ENCODE data around the gene GREB1. TPM values are rescaled to one million over a fixed set of nuclear protein-coding genes. Genes with fewer than 3 reads are reported as not detected.

Gene GREB1
- total and polyA plus RNA-seq, 2 donors (not counting 1 experiment from before 2014, with no cell fraction given), result 0.04 to 0.39 TPM

DNA sequence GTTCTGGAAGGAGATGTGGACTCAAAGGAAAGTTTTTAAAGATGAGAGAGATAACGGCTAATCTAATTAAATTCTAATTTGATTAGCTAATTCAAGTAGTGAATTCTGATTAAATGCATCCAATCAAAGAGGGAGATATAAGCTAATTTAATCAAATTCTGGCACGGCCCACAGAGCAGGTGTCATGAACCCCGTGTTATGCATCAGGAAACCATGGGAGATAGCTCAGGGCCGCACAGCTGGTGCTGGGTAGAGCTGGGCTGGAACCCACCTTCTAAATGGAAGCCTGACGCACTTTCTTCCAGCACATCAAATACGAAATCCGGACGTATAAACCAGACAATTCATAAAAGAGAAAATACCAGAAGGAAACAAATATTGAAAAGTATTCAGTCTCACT is 57.2 kb downstream of the GREB1 start:
- H4K20me1 ChIP-seq (ENCODE audit: control insufficient read depth, insufficient read depth, low read length, poor library complexity, severe bottlenecking), result no peaks in the 10 kb centered on the region
- H3K9ac ChIP-seq (ENCODE audit: low read length), result no peak overlapping the region
- DNase-seq (no peak), ATAC-seq (ENCODE audit: low read depth) (no peak)
- intact Hi-C loops (cut with micrococcal nuclease), result no loop called here
- Mint-ChIP-seq H3K4me1 (no peaks in the 10 kb centered on the region), H3K27ac (no peak overlapping the region), H3K27me3 (peaks cover 7% of the 10 kb centered on the region), H3K9me3 (ENCODE audit: insufficient read depth) (no peaks in the 10 kb centered on the region), H3K4me3 (no peak overlapping the region)
- H3K27ac ChIP-seq (ENCODE audit: low read length in 2 of 2), result no peak overlapping the region
- POLR2A ChIA-PET, result no interaction called here
- H2AFZ ChIP-seq (ENCODE audit: insufficient read depth, low read depth, low read length, poor library complexity, severe bottlenecking), result no peak overlapping the region
- no peaks in the 10 kb centered on the region for H3K79me2 ChIP-seq (ENCODE audit: control insufficient read depth, insufficient read depth, low read length)
- H3K36me3 ChIP-seq (replicated peaks in 1 of 2; ENCODE audit: control extremely low read depth in 1 of 2, control insufficient read depth in 1 of 2, extremely low read depth in 1 of 2, insufficient read depth in 2 of 2, low read length in 1 of 2), result no peaks in the 10 kb centered on the region
- CTCF ChIA-PET, result interaction anchor here (1.1 to 1.5 kb wide), 2 partner anchors 8 to 1416 kb away, joined by 3 to 7 read pairs; no protein-coding TSS in a partner anchor
- no peak overlapping the region for H3K4me3 ChIP-seq (ENCODE audit: control extremely low read depth in 1 of 5, extremely low read depth in 1 of 5, insufficient read depth in 1 of 5, low read depth in 2 of 5, low read length in 4 of 5)
- H3K27me3 ChIP-seq (replicated peaks in 1 of 4; ENCODE audit: control extremely low read depth in 1 of 4, control insufficient read depth in 3 of 4, insufficient read depth in 4 of 4, low read length in 3 of 4), result peaks cover 0 to 3% (median 0%) of the 10 kb centered on the region in 4 experiments
- H3K4me2 ChIP-seq (replicated peaks; ENCODE audit: low read depth, low read length, poor library complexity, severe bottlenecking), result no peak overlapping the region
- no peaks in the 10 kb centered on the region for H3K4me1 ChIP-seq (ENCODE audit: control insufficient read depth in 2 of 2, insufficient read depth in 2 of 2, low read length in 2 of 2)
- no peak for TF ChIP-seq EZH2 (IDR thresholded peaks at IDR 0.05; ENCODE audit: borderline replicate concordance, insufficient read depth, low read depth, low read length, poor library complexity, severe bottlenecking)
- TF ChIP-seq, protein P1, sequence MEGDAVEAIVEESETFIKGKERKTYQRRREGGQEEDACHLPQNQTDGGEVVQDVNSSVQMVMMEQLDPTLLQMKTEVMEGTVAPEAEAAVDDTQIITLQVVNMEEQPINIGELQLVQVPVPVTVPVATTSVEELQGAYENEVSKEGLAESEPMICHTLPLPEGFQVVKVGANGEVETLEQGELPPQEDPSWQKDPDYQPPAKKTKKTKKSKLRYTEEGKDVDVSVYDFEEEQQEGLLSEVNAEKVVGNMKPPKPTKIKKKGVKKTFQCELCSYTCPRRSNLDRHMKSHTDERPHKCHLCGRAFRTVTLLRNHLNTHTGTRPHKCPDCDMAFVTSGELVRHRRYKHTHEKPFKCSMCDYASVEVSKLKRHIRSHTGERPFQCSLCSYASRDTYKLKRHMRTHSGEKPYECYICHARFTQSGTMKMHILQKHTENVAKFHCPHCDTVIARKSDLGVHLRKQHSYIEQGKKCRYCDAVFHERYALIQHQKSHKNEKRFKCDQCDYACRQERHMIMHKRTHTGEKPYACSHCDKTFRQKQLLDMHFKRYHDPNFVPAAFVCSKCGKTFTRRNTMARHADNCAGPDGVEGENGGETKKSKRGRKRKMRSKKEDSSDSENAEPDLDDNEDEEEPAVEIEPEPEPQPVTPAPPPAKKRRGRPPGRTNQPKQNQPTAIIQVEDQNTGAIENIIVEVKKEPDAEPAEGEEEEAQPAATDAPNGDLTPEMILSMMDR (IDR thresholded peaks at IDR 0.05), result no peak
- WGBS (ENCODE audit: insufficient coverage), result 86% methylated on average over 3 of the region's 8 CpGs
- no peaks in the 10 kb centered on the region for H3K9me3 ChIP-seq (ENCODE audit: control extremely low read depth in 1 of 3, control insufficient read depth in 2 of 3, insufficient read depth in 1 of 3, low read length in 2 of 3)

DNA sequence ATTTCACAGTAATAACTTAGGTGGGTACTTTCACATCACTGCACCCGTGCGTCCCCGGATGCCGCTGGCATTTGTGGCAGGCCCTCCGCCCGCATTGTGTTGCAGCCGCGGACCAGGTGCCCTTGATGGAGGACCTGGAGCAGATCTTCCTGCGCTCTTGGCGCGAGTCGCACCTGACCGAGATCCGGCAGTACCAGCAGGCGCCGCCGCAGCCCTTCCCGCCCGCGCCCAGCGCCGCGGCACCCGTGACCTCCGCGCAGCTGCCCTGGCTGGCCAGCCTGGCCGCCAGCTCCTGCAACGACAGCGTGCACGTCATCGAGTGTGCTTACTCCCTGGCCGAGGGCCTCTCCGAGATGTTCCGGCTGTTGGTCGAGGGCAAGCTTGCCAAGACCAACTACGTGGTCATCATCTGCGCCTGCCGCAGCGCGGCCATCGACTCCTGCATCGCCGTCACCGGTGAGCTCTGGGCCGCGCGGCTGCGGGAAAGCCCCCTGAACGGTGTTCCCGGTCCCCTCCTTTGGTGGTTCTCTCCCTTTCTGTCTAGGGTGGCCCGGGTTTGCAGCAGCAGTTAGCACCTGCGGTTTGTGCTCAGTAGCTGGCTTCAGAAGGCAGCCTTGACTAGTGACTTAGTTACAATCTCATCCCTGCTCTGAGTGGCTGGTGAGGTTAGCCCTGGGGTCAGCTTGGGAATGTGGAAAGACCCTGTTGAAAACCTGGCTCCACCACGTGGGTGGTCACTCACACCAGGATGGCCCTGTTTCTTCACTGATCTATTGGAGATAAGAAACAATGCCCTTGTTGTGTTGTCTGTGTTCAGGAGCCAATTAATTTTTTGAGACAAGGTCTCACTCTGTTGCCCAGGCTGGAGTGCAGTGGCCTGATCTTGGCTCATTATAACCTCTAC is 59.1 kb downstream of the GREB1 start:
- Histone ChIP-seq H2AFZ (ENCODE audit: insufficient read depth, low read depth, low read length, poor library complexity, severe bottlenecking) (no peak overlapping the region), H3K27ac (ENCODE audit: low read length in 2 of 2) (no peak overlapping the region), H3K36me3 (replicated peaks in 1 of 2; ENCODE audit: control extremely low read depth in 1 of 2, control insufficient read depth in 1 of 2, extremely low read depth in 1 of 2, insufficient read depth in 2 of 2, low read length in 1 of 2) (no peaks in the 10 kb centered on the region), H3K9ac (ENCODE audit: low read length) (no peak overlapping the region), H4K20me1 (ENCODE audit: control insufficient read depth, insufficient read depth, low read length, poor library complexity, severe bottlenecking) (no peaks in the 10 kb centered on the region), H3K4me2 (replicated peaks; ENCODE audit: low read depth, low read length, poor library complexity, severe bottlenecking) (no peak overlapping the region), H3K9me3 (ENCODE audit: control extremely low read depth in 1 of 3, control insufficient read depth in 2 of 3, insufficient read depth in 1 of 3, low read length in 2 of 3) (no peaks in the 10 kb centered on the region), H3K4me3 (ENCODE audit: control extremely low read depth in 1 of 5, extremely low read depth in 1 of 5, insufficient read depth in 1 of 5, low read depth in 2 of 5, low read length in 4 of 5) (no peak overlapping the region), H3K4me1 (ENCODE audit: control insufficient read depth in 2 of 2, insufficient read depth in 2 of 2, low read length in 2 of 2) (no peaks in the 10 kb centered on the region), H3K79me2 (ENCODE audit: control insufficient read depth, insufficient read depth, low read length) (no peaks in the 10 kb centered on the region), H3K27me3 (replicated peaks in 1 of 4; ENCODE audit: control extremely low read depth in 1 of 4, control insufficient read depth in 3 of 4, insufficient read depth in 4 of 4, low read length in 3 of 4) (peaks cover 0 to 3% (median 0%) of the 10 kb centered on the region in 4 experiments)
- intact Hi-C loops (cut with micrococcal nuclease), result no loop called here
- POLR2A ChIA-PET, result no interaction called here
- DNase-seq, result no peak
- no peaks in the 10 kb centered on the region for H3K4me1 Mint-ChIP-seq
- no peaks in the 10 kb centered on the region for H3K9me3 Mint-ChIP-seq (ENCODE audit: insufficient read depth)
- CTCF ChIA-PET, result interaction anchor here (0.7 to 1.8 kb wide), 3 partner anchors 10 to 78 kb away, joined by 4 to 13 read pairs (median 6); no protein-coding TSS in a partner anchor
- ATAC-seq (ENCODE audit: low read depth), result no peak
- peaks cover 3% of the 10 kb centered on the region for H3K27me3 Mint-ChIP-seq
- H3K27ac Mint-ChIP-seq, result no peak overlapping the region
- 94% methylated on average over 51 of the region's 53 CpGs for WGBS (ENCODE audit: insufficient coverage)
- H3K4me3 Mint-ChIP-seq, result no peak overlapping the region
- TF ChIP-seq, protein P1 (IDR thresholded peaks at IDR 0.05), result no peak
- TF ChIP-seq EZH2 (IDR thresholded peaks at IDR 0.05; ENCODE audit: borderline replicate concordance, insufficient read depth, low read depth, low read length, poor library complexity, severe bottlenecking), result no peak

Measured in B cell (primary cell).